ENCODE measurements around the gene PXN.

DNA sequence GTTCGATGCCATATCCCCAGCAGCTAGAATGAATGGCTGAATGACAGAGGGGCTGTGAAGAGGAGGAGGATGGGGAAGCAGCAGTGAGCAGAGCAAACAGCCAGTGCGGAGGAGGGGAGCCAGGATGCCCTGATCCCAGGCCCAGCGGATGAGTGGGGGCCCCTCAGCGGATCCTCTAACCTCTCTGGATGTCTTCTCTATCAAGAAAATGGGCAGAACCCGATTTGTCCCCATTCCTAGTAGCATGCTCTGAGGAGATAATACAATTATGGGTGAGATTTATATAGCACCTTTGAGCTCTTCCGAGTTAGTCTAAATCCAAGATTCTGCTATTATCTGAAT is 34.6 kb downstream of the PXN start:
- TF ChIP-seq, protein P1, sequence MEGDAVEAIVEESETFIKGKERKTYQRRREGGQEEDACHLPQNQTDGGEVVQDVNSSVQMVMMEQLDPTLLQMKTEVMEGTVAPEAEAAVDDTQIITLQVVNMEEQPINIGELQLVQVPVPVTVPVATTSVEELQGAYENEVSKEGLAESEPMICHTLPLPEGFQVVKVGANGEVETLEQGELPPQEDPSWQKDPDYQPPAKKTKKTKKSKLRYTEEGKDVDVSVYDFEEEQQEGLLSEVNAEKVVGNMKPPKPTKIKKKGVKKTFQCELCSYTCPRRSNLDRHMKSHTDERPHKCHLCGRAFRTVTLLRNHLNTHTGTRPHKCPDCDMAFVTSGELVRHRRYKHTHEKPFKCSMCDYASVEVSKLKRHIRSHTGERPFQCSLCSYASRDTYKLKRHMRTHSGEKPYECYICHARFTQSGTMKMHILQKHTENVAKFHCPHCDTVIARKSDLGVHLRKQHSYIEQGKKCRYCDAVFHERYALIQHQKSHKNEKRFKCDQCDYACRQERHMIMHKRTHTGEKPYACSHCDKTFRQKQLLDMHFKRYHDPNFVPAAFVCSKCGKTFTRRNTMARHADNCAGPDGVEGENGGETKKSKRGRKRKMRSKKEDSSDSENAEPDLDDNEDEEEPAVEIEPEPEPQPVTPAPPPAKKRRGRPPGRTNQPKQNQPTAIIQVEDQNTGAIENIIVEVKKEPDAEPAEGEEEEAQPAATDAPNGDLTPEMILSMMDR (conservative IDR thresholded peaks at IDR 0.05; ENCODE audit: low read depth in 2 of 2), result no peak
- TF ChIP-seq EZH2 (IDR thresholded peaks at IDR 0.05; ENCODE audit: low read depth, unreplicated experiment) (no peak), POLR2AphosphoS5 (IDR thresholded peaks at IDR 0.05; ENCODE audit: low read depth) (no peak), JUNB (IDR thresholded peaks at IDR 0.05; ENCODE audit: unreplicated experiment) (no peak), CREB1 (CRISPR knock-in tag; IDR thresholded peaks at IDR 0.05; ENCODE audit: low read depth) (no peak), ZNF114 (CRISPR knock-in tag; IDR thresholded peaks at IDR 0.05) (no peak), EZH2phosphoT487 (IDR thresholded peaks at IDR 0.05; ENCODE audit: unreplicated experiment) (no peak), ZNF331 (CRISPR knock-in tag; IDR thresholded peaks at IDR 0.05; ENCODE audit: low read depth) (no peak), NANOG (IDR thresholded peaks at IDR 0.05; ENCODE audit: borderline replicate concordance) (no peak), STAT1 (IDR thresholded peaks at IDR 0.05; ENCODE audit: unreplicated experiment) (no peak)
- TF ChIP-seq, protein P2, sequence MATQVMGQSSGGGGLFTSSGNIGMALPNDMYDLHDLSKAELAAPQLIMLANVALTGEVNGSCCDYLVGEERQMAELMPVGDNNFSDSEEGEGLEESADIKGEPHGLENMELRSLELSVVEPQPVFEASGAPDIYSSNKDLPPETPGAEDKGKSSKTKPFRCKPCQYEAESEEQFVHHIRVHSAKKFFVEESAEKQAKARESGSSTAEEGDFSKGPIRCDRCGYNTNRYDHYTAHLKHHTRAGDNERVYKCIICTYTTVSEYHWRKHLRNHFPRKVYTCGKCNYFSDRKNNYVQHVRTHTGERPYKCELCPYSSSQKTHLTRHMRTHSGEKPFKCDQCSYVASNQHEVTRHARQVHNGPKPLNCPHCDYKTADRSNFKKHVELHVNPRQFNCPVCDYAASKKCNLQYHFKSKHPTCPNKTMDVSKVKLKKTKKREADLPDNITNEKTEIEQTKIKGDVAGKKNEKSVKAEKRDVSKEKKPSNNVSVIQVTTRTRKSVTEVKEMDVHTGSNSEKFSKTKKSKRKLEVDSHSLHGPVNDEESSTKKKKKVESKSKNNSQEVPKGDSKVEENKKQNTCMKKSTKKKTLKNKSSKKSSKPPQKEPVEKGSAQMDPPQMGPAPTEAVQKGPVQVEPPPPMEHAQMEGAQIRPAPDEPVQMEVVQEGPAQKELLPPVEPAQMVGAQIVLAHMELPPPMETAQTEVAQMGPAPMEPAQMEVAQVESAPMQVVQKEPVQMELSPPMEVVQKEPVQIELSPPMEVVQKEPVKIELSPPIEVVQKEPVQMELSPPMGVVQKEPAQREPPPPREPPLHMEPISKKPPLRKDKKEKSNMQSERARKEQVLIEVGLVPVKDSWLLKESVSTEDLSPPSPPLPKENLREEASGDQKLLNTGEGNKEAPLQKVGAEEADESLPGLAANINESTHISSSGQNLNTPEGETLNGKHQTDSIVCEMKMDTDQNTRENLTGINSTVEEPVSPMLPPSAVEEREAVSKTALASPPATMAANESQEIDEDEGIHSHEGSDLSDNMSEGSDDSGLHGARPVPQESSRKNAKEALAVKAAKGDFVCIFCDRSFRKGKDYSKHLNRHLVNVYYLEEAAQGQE (IDR thresholded peaks at IDR 0.05; ENCODE audit: unreplicated experiment), result no peak
- TF ChIP-seq, protein P3, sequence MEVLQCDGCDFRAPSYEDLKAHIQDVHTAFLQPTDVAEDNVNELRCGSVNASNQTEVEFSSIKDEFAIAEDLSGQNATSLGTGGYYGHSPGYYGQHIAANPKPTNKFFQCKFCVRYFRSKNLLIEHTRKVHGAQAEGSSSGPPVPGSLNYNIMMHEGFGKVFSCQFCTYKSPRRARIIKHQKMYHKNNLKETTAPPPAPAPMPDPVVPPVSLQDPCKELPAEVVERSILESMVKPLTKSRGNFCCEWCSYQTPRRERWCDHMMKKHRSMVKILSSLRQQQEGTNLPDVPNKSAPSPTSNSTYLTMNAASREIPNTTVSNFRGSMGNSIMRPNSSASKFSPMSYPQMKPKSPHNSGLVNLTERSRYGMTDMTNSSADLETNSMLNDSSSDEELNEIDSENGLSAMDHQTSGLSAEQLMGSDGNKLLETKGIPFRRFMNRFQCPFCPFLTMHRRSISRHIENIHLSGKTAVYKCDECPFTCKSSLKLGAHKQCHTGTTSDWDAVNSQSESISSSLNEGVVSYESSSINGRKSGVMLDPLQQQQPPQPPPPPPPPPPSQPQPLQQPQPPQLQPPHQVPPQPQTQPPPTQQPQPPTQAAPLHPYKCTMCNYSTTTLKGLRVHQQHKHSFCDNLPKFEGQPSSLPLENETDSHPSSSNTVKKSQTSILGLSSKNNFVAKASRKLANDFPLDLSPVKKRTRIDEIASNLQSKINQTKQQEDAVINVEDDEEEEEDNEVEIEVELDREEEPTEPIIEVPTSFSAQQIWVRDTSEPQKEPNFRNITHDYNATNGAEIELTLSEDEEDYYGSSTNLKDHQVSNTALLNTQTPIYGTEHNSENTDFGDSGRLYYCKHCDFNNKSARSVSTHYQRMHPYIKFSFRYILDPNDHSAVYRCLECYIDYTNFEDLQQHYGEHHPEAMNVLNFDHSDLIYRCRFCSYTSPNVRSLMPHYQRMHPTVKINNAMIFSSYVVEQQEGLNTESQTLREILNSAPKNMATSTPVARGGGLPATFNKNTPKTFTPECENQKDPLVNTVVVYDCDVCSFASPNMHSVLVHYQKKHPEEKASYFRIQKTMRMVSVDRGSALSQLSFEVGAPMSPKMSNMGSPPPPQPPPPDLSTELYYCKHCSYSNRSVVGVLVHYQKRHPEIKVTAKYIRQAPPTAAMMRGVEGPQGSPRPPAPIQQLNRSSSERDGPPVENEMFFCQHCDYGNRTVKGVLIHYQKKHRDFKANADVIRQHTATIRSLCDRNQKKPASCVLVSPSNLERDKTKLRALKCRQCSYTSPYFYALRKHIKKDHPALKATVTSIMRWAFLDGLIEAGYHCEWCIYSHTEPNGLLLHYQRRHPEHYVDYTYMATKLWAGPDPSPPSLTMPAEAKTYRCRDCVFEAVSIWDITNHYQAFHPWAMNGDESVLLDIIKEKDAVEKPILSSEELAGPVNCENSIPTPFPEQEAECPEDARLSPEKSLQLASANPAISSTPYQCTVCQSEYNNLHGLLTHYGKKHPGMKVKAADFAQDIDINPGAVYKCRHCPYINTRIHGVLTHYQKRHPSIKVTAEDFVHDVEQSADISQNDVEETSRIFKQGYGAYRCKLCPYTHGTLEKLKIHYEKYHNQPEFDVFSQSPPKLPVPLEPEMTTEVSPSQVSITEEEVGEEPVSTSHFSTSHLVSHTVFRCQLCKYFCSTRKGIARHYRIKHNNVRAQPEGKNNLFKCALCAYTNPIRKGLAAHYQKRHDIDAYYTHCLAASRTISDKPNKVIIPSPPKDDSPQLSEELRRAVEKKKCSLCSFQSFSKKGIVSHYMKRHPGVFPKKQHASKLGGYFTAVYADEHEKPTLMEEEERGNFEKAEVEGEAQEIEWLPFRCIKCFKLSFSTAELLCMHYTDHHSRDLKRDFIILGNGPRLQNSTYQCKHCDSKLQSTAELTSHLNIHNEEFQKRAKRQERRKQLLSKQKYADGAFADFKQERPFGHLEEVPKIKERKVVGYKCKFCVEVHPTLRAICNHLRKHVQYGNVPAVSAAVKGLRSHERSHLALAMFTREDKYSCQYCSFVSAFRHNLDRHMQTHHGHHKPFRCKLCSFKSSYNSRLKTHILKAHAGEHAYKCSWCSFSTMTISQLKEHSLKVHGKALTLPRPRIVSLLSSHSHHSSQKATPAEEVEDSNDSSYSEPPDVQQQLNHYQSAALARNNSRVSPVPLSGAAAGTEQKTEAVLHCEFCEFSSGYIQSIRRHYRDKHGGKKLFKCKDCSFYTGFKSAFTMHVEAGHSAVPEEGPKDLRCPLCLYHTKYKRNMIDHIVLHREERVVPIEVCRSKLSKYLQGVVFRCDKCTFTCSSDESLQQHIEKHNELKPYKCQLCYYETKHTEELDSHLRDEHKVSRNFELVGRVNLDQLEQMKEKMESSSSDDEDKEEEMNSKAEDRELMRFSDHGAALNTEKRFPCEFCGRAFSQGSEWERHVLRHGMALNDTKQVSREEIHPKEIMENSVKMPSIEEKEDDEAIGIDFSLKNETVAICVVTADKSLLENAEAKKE (CRISPR knock-in tag; IDR thresholded peaks at IDR 0.05), result no peak

Measured in GM23338 (cell line).